GM21528 (cell line): ENCODE measurements around the gene PPM1D.
"Not testable (repeated sequence)": the region's sequence is repeated elsewhere in the genome, so short reads cannot be mapped to it uniquely, and the experiment has no call there.

Source experiments
- ATAC-seq: cut with Tn5 transposase; IDR thresholded peaks from one replicate; pipeline ENCODE4 v1.9.1; 2021; ENCODE audit warnings: mild to moderate bottlenecking, moderate library complexity; ENCODE audit not compliant: unreplicated experiment, low FRiP score

PPM1D gene

DNA sequence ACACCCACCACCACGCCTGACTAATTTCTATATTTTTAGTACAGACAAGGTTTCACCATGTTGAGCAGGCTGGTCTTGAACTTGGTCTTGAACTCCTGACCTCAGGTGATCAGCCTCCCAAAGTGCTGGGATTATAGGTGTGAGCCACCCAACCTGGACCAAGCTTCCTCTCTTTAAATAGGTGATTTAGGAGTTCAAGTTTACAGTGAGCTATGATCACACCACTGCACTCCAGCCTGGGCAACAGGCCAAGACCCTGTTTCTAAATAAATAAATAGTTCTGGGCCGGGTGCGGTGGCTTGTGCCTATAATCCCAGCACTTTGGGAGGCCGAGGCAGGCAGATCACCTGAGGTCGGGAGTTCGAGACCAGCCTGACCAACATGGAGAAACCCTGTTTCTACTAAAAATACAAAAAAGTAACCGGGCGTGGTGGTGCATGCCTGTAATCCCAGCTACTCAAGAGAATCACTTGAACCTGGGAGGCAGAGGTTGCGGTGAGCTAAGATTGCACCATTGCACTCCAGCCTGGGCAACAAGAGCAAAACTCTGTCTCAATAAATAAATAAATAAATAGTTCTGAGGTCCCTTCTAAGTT, 6.5 kb upstream of the PPM1D start:
- not testable (repeated sequence) for ATAC-seq

- not testable (repeated sequence) for ATAC-seq
Measured at GRCh38 chr17:60594170-60594569, 5.8 kb upstream of the PPM1D start.

GRCh38 chr17:60594734-60595133, 5.3 kb upstream of the PPM1D start:
- ATAC-seq, result no peak

DNA sequence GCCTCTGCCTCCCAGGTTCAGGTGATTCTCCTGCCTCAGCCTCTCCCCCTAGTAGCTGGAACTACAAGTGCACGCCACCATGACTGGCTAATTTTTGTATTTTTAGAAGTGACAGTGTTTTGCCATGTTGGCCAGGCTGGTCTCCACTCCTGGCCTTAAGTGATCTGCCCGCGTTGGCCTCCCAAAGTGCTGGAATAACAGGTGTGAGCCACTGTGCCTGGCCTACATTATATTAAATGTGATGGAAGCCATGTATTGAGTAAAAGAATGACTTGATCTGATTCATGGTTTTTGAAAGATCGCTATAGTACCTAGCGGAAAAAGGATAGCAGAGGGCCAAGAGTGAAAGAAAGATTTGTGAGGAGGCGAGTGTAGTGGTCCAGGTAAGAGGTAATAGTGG, 2.7 kb upstream of the PPM1D start:
- ATAC-seq, result no peak

GRCh38 chr17:60598001-60598736, 1.8 kb upstream of the PPM1D start:
- ATAC-seq, result no peak

- no peak for ATAC-seq
Measured at GRCh38 chr17:60599220-60599619, 773 bp upstream of the PPM1D start.

- peak; percentile 19 for ATAC-seq
Measured at GRCh38 chr17:60600490-60601446, 775 bp downstream of the PPM1D start.

DNA sequence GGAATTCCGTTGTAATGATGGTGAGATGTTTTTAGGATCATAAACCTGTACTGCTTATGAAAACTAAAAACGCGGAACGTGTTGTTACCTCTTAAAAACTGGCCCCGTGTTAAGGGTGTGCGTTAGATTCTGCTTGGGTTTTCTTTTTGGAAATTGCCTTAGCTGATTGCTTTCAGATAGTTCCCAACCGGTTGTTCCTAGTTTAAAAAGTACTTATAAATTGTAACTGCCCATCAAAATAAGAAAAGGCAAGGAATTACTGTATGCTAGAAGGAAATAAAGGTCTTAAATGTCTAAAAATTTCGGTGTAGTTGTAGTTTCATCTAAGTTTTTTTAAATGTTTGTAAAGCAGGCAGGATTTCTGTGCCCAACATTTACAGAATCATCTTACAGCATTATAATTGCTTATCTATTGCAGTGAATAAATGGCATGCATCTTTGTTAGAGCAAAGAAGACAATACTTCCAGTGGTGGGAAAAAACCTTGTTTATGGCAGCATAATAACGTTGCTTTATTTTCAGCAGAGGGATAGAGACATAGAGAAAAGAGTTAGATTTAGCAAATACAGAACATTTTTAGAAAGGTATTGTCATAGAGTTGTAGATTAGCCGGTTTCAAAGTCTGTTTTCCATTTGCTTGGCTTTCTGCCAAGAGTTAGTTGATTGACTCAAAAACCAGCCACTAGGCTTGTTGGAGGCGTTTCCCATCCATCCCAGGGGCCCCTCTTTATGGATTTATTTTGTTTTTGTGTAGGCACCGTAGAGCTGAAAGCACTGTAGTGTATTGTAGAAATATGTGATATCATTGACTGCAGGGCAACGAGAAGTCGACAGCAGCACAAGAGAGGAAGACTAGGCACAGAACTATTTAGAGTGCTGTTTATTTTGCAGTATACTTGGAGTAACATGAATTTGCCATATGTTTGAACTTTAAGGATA, 1.7 kb downstream of the PPM1D start:
- no peak for ATAC-seq

GRCh38 chr17:60602385-60602742, 2.4 kb downstream of the PPM1D start:
- no peak for ATAC-seq

- ATAC-seq, result no peak
Measured at GRCh38 chr17:60602871-60603270, 2.9 kb downstream of the PPM1D start.

- ATAC-seq, result not testable (repeated sequence)
Measured at GRCh38 chr17:60603477-60603876, 3.5 kb downstream of the PPM1D start.

- ATAC-seq, result no peak
Measured at GRCh38 chr17:60604686-60605334, 4.8 kb downstream of the PPM1D start.

DNA sequence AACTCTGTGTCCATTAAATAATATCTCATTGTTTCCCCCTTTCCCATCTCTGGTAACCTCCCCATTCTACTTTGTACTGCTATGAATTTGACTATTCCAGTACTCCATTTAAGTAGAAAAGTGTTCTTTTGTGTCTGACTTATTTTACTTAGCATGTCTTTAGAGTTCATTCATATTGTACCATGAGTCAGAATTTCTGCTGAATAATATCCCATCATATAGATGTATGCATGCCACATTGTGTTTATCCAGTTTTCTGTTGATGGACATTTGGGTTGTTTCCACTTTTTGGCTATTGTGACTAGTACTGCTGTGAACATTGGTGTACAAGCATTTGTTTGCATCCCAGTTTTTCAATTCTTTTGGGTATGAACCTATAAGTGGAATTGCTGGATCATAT, 6.0 kb downstream of the PPM1D start:
- ATAC-seq, result no peak

GRCh38 chr17:60610473-60610872, 10.5 kb downstream of the PPM1D start:
- no peak for ATAC-seq

- ATAC-seq, result not testable (repeated sequence)
Measured at GRCh38 chr17:60611321-60611720, 11.3 kb downstream of the PPM1D start.

GRCh38 chr17:60613325-60613724, 13.3 kb downstream of the PPM1D start:
- no peak for ATAC-seq

DNA sequence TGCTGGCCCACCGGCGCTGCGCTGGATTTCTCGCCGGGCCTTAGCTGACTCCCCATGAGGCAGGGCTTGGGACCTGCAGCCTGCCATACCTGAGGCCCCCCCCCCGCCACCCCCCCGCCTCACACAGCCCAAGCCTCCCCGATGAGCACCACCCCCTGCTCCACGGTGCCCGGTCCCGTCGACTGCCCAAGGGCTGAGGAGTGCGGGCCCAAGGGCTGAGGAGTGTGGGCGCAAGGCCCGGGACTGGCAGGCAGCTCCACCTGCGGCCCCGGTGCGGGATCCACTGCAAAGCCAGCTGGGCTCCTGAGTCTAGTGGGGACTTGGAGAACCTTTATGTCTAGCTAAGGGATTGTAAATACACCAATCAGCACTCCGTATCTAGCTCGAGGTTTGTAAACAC, 13.8 kb downstream of the PPM1D start:
- not testable (repeated sequence) for ATAC-seq

GRCh38 chr17:60614247-60614646, 14.3 kb downstream of the PPM1D start:
- not testable (repeated sequence) for ATAC-seq

GRCh38 chr17:60615108-60615507, 15.1 kb downstream of the PPM1D start:
- no peak for ATAC-seq

DNA sequence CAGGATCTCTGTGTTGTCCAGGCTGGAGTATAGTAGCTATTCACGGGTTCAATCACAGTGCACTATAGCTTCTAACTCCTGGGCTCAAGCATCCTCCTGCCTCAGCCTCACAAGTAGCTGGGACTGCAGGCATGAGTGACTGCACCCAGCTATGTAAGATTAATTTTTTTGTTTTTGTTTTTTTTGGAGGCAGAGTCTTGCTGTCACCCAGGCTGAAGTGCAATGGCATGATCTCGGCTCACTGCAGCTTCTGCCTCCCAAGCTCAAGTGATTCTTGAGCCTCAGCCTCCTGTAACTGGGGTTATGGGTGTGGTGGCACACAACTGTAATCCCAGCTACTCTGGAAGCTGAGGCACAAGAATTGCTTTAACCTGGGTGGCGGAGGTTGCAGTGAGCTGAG, 15.8 kb downstream of the PPM1D start:
- no peak for ATAC-seq
